Mesothelial cell of epicardium (in vitro differentiated cells): Measurements from ENCODE around the gene DSC1. TPM values are rescaled to one million over a fixed set of nuclear protein-coding genes. Genes with fewer than 3 reads are reported as not detected.
A peak's percentile ranks its signal among the peaks of the same experiment; 100 is the strongest.

Source experiments
- DNase-seq, 2 experiments: peaks; one replicate each; pipeline ENCODE4 v3.0.0; 2021; ENCODE audit warnings: low spot score in 2 of 2; ENCODE audit not compliant: unreplicated experiment in 2 of 2
- H3K27ac Mint-ChIP-seq: 2 replicates; pipeline ENCODE4 v1.8.0; 2021; ENCODE audit warnings: mixed read lengths
- H3K27me3 Mint-ChIP-seq: 2 replicates; pipeline ENCODE4 v1.8.0; 2021; ENCODE audit warnings: low read depth, mixed read lengths
- H3K36me3 Mint-ChIP-seq: 2 replicates; pipeline ENCODE4 v1.8.0; 2021; ENCODE audit warnings: mixed read lengths
- H3K4me1 Mint-ChIP-seq: 2 replicates; pipeline ENCODE4 v1.8.0; 2021; ENCODE audit warnings: mixed read lengths
- H3K4me3 Mint-ChIP-seq: 2 replicates; pipeline ENCODE4 v1.8.0; 2021; ENCODE audit warnings: mild to moderate bottlenecking, moderate library complexity, mixed read lengths
- H3K9me3 Mint-ChIP-seq: 2 replicates; pipeline ENCODE4 v1.8.0; 2021; ENCODE audit warnings: mixed read lengths
- CTCF ChIP-seq: fragments of 200-600 bp; sonication (generic); IDR thresholded peaks from one replicate; pipeline ENCODE4 v1.5.0; 2021; ENCODE audit warnings: antibody characterized with exemption; ENCODE audit not compliant: unreplicated experiment
- total RNA-seq: library from RNA; stranded (reverse); gene quantifications from 3 replicates; pipeline ENCODE4 v1.2.1, GENCODE V29; 2021

Gene DSC1
- total RNA-seq, 1 donor from 2014 or later, result 0.36 TPM

DNA sequence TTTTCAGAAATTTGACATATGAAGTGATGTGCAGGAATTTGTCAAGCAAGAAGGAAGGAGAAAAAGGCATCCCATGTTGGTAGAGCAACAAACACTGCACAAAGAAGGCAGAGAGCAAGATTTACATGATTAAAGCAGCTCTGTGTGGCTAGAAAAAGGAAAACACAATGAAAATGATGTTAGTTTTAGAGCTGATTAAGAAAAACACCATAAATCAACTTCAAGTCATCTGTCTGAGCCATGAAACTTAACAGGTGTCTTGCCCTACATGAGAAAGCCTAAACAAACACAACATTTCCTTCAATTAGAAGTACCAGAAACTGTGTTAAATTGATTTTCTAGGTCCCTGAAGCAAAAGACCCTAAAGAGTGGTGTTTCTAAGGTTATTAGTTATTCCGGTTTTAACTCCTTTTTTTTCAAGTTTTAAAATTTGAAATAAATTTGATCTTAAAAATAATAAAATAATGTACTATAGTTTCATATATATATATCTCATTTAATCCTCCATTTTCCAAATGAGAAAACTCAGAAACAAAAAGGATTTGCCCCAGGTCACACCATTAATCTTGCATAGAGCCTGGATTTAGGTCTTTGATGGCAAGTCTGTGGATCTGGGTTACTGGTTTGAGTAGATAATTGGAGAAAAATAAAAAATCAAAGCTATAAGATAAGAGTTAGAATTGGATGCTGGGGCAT, 8.6 kb upstream of the DSC1 start:
- no peak for DNase-seq
- Mint-ChIP-seq H3K27me3 (no peaks in the 10 kb centered on the region), H3K4me3 (no peak overlapping the region), H3K36me3 (no peaks in the 10 kb centered on the region), H3K4me1 (peaks cover 4% of the 10 kb centered on the region), H3K27ac (no peak overlapping the region), H3K9me3 (peaks cover 9% of the 10 kb centered on the region)
- no peak for TF ChIP-seq CTCF

GRCh38 chr18:31170335-31170734, 7.7 kb upstream of the DSC1 start:
- Mint-ChIP-seq H3K36me3 (no peaks in the 10 kb centered on the region), H3K27me3 (no peaks in the 10 kb centered on the region), H3K27ac (no peak overlapping the region), H3K9me3 (peaks cover 4% of the 10 kb centered on the region), H3K4me1 (peaks cover 5% of the 10 kb centered on the region), H3K4me3 (no peak overlapping the region)
- no peak for TF ChIP-seq CTCF
- no peak for DNase-seq

GRCh38 chr18:31162419-31162793, 250 bp downstream of the DSC1 start:
- Mint-ChIP-seq H3K4me1 (peaks cover 19% of the 10 kb centered on the region), H3K27me3 (no peaks in the 10 kb centered on the region), H3K4me3 (no peak overlapping the region), H3K36me3 (no peaks in the 10 kb centered on the region), H3K9me3 (peaks cover 4% of the 10 kb centered on the region), H3K27ac (peak overlapping the region; percentile 32)
- no peak for TF ChIP-seq CTCF
- DNase-seq, result no peak

- no peak for DNase-seq
- no peak for TF ChIP-seq CTCF
- peaks cover 24% of the 10 kb centered on the region for H3K4me1 Mint-ChIP-seq
- no peaks in the 10 kb centered on the region for H3K36me3 Mint-ChIP-seq
- peaks cover 4% of the 10 kb centered on the region for H3K9me3 Mint-ChIP-seq
- H3K27ac Mint-ChIP-seq, result peak overlapping the region; percentile 32
- H3K4me3 Mint-ChIP-seq, result no peak overlapping the region
- no peaks in the 10 kb centered on the region for H3K27me3 Mint-ChIP-seq
Measured at GRCh38 chr18:31161757-31162418, 768 bp downstream of the DSC1 start.

DNA sequence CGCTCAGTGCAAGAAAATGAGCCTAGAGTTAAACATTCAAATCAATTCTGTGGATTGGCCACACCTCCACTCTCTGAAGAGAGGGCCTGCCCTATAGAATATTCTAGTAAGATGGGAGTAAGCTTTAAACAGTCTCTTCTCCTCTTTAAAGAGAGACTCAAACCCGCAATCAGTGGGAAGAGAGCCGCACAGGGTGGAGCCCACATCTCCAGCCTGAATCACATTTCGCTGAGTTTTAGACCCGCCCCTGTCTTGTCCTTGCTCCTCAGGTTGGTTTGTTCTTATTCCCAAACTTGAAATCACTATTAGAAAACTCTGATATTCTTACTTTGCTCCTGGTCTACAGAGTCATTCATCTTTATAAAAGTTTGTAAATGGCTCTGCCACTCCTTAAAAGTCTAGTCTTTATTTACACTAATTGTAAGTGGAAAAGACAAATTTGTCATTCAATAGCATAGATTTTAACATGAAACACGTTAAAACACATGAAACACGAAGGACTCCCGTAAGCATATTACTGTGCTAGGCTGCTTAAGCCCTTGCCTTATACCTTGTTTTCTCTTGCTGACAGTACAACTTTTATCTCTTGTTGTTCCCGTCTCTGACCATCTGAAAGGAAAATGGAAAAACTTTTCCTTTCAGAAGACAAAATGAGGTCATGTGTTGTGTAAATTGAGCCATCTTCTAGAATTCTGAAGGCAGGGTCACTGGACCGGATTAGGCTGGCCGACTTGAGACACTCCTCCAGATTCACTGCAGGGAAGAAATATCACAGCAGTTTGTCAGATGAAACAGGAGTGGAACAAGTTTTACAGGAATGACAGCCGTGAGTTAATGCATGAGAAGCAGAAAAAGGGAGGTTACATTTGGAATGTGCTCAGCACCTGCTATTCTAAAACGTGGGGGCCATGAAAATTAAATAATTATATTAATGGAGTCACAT, 5.6 kb downstream of the DSC1 start:
- peak overlapping the region; percentile 98 for H3K27ac Mint-ChIP-seq
- peak in 1 of 2 experiments; percentile 45 for DNase-seq
- H3K4me3 Mint-ChIP-seq, result peak overlapping the region; percentile 35

More for the DNA sequence above, 5.6 kb downstream of the DSC1 start:
- Mint-ChIP-seq H3K9me3 (no peaks in the 10 kb centered on the region), H3K27me3 (no peaks in the 10 kb centered on the region), H3K4me1 (peaks cover 34% of the 10 kb centered on the region), H3K36me3 (no peaks in the 10 kb centered on the region)
- no peak for TF ChIP-seq CTCF
